GM19438 (cell line): ENCODE measurements around the gene SIRPD.
"Not testable (repeated sequence)": the region's sequence is repeated elsewhere in the genome, so short reads cannot be mapped to it uniquely, and the experiment has no call there.

Source experiments
- ATAC-seq: cut with Tn5 transposase; IDR thresholded peaks from one replicate; pipeline ENCODE4 v1.9.1; 2021; ENCODE audit warnings: low read depth; ENCODE audit not compliant: unreplicated experiment

SIRPD gene

DNA sequence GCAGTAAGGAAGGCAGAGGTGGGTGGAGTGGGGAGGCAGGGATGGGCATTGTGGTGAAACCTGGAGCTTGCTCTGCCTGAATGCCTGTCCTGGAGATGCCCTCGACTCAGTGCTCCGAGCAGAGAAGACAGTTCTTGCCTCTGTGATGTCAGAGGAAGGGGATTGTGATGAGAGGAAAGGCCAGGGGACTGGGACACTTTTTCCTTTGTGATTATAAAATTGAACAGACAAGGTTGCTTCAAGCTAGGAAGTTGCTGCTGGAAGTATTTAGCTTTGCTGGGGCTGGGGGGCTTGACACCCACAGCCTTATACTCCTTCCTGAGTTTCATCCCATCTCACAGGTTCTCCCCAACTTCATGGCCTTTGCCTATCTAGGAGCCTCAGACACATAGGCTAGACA, at the start of gene SIRPD:
Gene SIRPD, minus strand, starts transcription at position 101 of the 400 bp plus-strand sequence. Its CDS starts 52 bp downstream, at position 49.
- no peak for ATAC-seq

DNA sequence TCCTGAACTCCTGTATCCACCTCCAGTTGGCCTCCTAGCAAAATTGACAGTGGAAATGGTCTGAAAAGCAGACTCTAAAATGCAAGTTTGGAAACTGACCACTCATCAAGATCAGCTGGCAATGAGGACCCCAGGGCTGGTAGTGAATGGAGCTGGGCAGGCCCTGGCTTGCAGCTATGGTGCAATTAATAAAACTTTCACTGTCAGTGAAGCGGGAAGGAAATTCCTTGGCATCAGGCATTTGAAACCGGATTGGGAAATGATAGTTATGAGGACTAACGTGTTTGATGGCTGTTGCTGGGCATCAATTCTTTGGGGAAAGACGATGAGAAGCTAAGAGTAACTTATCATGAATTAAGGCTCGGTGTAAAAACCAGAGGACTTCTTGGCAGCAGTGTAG, 43.2 kb upstream of the SIRPD start:
- no peak for ATAC-seq

DNA sequence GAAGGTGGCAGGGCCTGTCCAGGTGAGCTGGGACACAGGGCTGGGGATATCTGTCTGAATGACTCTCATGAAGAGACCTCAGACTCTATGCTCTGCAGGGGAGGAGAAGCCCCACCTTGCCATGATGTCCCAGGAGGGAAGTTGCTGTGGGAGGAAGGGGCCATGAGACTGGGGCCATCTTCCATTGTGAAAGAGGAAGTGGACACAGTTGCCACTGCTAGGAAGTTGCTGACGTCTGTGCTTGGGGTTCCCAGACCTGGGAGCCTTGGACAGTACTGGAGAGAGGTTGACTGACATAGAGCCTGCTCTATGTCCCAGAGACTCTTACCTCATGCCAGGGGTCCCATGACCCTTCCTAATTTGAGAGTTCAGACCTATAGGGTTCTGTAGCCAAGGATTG, 37.8 kb upstream of the SIRPD start:
- no peak for ATAC-seq

DNA sequence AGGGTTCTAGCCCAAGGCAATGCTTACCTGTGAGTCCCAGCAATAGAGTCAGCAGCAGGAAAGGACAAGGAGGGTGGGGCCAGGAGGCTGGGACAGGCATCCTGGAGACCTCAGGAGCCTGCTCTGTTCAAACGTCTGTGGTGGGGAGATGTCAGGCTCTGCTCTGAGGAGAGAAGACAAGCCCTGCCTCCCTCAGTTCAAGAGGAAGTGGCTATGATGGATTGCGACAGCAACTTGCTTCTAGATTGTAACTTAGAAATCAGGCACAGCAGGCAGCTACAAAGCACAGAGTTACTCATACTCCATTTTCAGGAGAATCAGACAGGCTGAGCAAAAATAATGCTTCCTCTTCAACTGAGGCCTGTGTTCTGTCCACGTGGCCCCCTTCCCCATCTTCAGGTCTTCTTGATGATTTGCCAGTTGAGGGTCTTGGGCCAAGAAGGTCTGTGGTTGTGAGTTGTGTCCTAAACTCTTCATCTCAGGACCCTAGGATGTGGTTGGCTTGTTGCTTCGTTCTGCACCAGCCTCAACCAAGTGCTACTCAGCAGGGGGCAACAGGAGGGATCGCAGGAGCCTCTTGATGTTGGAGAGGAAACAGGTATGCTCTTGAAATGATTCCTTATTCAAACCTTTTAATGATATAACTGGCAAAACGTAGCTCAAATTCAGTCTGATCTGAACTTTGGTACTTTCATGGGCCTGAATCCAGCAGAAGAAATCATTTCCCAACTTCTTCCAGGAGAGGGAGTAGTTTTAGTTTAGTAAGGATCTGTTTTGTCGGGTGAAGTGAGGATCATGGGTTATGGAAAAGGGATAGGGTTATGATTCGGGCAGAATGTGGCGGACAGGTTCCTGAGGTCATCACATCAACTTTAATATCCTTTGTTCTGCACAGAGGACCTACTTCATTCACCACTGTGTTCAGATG, 31.3 kb upstream of the SIRPD start:
- no peak for ATAC-seq

DNA sequence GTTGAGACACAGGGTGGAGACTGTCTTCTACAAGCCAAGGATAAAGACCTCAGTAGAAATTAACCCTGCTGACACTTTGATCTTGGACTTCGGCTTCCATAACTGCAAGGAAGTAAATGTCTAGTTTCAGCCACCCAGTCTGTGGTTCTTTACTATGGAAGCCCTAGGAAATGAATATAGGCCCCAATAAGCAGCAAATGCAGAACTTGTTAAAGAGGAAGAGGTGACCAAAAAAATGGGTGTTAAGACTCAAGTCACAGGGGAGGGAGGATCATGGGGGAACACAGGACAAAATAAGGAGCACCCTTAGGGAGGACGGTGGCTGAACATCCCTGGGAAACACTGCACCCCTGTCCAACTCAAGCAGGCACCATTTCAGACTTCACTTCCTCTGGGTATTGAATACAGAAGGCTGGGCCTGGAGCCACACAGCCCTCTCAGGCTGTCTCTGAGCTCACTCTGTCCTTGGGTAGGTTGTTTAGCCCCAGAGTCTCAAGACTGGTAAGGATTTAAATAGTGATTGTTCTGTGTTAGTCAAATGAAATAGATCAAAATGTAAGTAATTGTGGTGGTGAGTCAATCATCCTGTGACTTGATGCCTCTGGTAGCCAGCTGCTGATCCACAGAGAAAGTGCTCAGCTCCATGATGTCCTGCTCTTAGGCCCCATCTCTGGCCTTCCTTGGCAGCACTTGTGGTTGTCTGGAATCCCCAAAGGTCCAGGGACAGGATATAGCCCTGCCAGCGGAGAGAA, 30.5 kb upstream of the SIRPD start:
- no peak for ATAC-seq

DNA sequence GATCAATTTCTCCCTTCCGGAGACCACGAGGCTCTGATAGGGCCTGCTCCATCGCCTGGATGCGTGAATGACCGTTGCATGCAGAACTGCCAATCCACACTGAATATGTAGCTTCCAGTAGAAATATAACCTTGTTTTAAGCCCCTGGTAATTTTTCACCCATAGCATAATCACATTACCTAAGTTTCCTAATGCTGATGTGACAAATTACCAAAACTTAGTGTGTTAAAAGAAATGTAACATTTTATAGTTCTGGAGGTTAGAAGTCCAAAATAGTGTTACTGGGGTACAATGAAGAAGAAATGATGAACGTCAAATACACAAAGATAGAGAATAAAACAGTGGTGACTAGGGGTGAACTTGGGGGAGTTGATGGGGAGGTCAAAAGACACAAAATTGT, 22.0 kb upstream of the SIRPD start:
- no peak for ATAC-seq

DNA sequence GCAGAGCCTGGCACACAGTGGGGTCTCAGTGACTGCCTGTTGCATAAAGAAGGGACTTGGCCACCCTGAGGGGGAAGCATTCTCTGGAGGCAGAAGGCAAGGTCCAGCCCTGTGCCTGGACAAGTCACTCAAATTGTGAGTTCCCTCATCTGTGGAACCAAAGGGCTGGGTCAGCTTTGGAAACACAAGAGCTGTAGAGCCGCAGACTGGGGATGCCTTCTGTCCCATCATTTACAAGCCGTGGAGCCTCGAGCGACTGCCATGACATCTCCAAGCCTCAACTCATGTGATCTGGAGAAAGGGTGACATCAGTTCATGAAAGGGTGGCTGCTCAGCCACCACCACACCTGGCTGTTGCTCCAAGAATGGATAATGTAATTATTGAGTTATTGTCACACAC, 20.4 kb upstream of the SIRPD start:
- no peak for ATAC-seq

DNA sequence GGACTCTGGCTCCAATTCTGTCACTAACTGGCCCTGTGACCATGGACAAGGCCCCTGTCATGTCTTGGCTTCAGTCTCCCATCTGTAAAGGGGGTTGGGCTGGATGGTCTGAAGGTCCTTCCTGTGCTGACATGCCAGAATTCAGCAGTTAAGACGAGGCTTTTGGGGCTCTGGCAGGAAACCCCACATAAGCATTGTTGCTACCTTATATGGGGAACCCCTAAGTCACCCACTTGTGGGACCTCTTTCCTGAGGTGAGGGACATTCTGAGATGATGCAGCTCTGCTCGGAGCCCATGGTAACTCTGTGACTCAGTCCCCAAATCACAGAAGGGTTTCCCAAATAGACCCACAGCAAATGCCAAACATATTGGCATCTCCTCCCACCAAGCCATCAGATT, 19.8 kb upstream of the SIRPD start:
- not testable (repeated sequence) for ATAC-seq

DNA sequence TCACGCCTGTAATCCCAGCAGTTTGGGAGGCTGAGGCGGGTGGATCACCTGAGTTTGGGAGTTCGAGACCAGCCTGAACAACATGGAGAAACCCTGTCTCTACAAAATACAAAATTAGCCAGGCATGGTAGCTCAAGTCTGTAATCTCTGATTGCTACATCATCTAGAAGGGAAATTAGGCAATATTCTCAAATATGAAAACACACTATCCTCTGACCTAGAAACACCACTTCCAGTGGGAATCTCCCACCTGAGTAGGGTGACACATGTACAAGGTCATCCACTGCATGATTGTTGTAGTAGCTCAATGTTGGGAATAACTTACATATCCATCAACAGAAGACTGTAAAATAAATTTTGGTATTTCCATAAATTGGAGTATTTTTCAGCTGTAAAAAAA, 19.1 kb upstream of the SIRPD start:
- no peak for ATAC-seq

DNA sequence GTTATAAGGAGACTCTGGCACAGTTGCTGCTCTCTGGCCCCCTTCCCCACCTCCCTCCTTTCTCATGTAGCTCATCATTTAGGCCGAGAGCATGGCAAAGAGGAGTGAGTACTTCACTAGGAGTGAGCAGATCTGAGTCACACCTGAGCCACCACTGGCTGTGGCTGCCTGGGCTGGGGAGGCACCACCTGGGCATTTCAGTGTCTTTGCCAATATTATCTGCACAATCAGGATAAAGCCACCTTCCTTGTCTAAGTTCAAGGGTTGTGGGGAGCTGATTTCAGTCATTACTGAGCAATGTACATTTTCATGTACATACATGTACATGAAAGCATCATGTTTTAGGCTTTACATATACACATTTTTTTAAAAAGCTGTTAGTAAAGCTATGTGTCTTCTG, 18.5 kb upstream of the SIRPD start:
- ATAC-seq: not testable (repeated sequence)

DNA sequence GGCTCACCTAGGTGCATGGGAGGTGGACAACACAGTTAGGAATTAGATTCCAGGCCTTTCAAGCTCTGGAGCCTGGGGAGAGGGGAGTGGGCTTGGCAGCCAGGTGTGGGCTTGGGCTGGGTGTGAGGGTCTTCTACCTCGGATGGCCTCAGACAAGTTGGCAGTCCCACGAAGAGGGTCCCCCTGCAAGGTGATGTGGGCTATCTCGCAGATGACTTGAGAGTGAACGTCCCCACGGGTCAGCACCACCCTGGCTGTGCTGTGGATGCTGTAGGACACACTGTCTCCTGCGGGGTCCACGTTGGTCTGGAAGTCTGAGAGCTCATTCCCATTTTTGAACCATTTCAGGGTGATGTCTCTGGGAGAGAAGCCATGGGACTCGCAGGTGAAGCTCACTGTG, 14.1 kb upstream of the SIRPD start:
- ATAC-seq: not testable (repeated sequence)

DNA sequence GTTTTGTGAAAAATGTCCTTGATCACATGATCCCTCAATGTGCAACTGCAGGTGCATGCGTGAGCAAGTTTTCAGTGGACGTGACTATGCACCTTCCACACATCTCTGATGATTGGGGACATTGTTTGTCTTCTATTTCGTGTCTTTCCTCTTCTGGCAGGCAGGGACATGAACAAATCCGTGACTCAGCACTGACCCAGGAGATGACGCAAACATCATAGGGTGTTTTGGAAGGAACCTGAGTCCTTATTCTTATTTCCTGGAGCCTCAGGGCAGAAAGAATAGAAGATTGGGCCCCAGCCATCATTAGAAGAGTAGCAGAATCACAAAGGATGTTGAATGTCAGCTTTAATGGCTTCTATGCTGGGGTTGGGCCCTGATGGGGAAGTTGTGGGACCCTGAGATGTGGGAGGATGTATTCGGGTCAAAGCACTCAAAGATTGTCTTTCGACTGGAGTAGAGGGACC, 11.9 kb upstream of the SIRPD start:
- no peak for ATAC-seq

DNA sequence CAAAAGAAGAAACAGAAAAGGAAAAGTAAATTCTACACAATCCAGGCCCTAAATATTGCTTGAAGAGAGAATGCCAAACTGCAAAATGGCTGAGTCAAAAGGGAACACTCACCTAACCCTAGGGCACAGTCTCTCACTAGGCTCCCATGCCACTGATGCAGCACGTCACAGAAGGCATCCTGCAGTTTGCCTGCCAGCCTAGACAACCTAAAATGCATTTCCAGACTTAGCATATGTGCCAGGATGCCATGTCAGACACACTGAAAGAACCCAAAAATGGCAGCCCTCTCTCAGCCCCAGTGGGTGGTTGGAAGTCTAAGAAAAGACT, 10.6 kb upstream of the SIRPD start:
- ATAC-seq: no peak

DNA sequence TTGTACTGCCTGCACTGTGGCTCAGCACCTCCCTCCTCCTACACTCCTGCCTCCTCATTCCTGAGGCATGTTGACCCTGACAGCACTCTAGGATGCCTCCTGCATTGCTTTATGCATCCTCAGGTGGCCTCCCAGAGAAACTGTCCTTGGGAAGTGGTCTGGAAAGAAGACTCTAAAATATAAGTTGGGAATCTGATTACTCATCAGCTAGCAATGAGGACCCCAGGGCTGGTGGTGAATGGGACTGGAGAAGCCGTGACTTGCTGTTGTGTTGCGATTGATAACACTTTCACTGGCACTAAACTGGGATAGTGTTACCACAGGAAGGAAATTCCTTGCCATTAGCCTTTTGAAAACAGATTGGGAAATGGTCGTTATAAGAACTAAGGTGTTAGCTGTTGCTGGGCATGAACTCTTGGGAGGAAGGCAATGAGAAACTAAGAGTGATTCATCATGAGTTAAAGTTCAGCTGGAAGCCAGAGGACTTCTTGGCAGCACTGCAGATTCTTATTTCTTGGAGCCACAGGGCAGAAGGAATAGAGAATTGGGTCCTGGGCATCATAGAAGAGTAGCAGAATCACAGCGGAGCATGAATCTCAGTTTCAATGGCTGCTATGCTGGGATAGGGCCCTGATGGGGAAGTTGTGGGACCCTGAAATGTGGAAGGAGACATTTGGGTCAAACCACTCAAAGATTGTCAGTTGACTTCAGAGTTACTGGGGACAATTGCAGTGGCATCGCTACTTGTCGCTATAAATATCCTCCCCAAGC, 10.1 kb upstream of the SIRPD start:
- no peak for ATAC-seq

DNA sequence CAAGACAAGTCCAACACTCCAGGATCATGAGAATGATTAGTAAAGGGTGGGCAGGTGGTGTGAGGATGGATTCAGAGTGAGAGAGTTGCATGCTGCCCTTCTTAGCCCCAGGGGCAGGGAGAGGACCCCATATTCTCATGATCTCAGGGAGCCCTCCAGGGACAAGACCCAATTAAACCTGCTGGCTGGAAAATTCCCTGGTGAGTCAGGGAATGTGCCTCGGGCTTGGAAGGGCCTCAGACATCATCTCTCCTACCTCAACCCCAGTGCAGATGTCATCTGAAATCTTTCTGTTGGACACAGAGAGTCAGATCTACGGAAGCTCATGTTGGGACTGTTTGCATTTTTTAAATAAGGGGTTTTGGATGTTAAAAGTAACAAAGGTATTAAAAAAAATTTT, 9.2 kb upstream of the SIRPD start:
- no peak for ATAC-seq

DNA sequence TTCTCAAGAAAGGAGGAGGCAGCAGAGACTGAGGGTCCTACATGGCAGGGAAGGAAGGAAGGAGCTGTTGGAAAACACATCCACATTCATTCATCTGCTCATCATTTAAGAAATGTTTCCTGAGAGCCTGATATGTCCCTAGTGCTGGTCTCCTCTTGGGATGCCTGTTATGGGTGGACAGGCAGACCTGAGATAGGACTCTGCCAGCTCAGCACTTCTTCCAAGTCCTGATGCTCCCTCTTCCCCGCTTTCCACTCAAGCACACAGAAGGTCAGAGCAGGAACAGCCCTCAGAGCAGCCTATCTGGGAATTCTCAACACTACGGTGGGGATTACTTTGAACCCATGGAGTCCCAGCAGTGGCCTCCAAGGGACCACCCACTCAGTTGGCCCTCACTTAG, 8.0 kb upstream of the SIRPD start:
- no peak for ATAC-seq

DNA sequence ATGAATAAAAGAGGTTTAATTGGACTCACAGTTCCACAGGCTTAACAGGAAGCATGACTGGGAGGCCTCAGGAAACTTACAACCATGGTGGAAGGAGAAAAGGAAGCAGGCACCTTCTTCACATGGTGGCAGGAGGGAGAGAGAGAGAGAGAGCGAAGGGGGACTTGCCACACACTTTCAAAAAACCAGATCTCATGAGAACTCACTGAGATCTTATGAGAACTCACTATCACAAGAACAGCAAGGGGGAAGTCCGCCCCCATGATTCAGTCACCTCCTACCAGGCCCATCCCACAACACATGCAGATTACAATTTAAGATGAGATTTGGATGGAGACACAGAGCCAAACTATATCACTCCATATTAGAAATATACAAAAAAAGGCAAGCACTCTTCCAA, 6.1 kb upstream of the SIRPD start:
- no peak for ATAC-seq

DNA sequence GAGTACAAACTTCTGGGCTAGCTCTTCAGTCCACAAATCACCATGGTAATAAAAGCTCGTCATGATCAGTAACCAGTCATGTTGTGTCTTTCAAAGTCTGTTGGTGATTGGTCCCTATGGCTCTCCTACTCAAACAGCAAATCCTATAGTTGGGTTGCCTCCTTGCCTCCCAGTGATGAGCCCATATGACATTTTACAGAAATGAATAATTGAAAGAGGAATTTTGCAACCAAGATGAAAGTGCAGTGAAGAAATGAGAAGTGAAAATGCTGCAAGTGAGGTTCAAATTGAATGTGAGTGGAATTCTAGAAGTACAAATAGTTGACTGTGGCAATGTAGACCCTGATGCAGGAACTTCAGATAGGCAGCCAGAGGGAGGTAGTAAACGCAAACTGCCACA, 5.1 kb upstream of the SIRPD start:
- no peak for ATAC-seq

DNA sequence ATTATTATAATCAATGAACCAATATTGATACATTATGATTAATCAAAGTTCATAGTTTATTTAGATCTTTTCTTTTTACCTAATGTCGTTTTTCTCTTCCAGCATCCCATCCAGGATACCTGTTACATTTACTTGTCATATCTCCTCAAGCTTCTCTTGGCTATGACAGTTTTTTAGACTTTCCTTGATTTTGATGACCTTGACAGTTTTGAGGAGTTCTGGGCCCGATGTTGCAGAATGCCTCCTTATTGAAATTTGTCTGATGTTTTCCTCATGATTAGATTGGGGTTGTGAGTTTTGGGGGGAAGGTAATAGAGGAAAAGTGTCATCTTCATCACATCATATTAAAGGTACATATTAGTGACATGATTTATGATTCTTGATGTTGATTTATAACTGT, 3.8 kb upstream of the SIRPD start:
- ATAC-seq: no peak

DNA sequence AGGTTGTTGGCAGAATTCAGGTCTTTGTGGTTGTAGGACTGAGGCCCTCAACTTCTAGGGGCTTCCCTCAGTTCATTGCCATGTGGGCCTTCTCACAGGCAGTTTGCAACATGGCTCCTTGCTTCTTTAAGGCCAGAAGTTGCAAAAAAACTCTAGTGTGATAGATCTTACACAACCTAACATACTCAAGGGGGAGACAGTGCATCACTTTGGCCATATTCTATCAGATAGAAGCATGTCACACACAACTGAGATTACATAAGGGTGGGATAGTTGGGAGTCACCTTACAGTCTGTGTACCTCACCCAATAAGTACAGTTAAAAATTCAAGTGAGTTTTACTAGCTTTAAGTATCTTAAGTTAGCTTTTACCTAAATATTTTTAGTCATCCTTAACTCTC, 1.6 kb downstream of the SIRPD start:
- ATAC-seq: no peak

DNA sequence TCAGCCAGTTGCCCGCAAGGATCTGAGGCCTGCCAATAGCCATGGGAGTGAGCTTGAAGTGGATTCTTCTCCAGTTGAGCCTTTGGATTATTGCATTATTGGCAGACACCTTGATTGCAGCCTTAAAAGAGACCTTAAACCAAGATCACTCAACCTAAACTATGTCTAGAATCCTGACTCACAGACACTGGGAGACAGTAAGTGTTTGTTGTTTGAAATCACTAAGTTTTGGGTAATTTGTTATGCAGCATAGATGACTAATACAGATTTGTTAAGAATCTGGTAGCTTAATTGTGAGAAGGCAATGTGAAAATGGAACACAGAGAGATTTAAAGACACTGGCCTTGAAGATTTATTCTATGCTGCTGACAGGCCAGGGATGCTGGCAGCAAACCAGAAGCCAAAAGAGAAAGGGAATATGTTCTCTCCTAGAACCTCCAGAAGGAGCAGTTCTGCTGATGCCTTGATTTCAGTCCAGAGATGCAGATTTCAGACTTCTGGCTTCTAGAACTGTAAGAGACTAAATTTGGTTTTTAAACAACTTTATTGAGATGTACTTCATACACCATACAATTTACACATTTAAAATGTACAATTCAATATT, 17.6 kb downstream of the SIRPD start:
- no peak for ATAC-seq
